ENCODE data around the gene SLC22A31. TPM values are rescaled to one million over a fixed set of nuclear protein-coding genes. Genes with fewer than 3 reads are reported as not detected.
A peak's percentile ranks its signal among the peaks of the same experiment; 100 is the strongest.

SLC22A31 gene
- total and polyA plus RNA-seq, 2 donors (not counting 3 experiments of a cell fraction or from before 2014, with no cell fraction given), result 1.0 TPM; not detected in 1

- TF ChIP-seq FOS (IDR thresholded peaks at IDR 0.05; ENCODE audit: borderline replicate concordance, insufficient read depth, low read length) (no peak), EZH2 (IDR thresholded peaks at IDR 0.05; ENCODE audit: borderline replicate concordance, low read depth, low read length, severe bottlenecking) (no peak), CTCF (IDR thresholded peaks at IDR 0.05; ENCODE audit: extremely low read depth in 1 of 2, insufficient read depth in 1 of 2, low read depth in 1 of 2, low read length in 2 of 2) (no peak), POLR2AphosphoS5 (IDR thresholded peaks at IDR 0.05; ENCODE audit: insufficient read depth, low read depth, low read length) (peak; percentile 78), POLR2A (IDR thresholded peaks at IDR 0.05; ENCODE audit: low read depth, low read length) (peak; percentile 94), GATA2 (IDR thresholded peaks at IDR 0.05; ENCODE audit: insufficient read depth, insufficient read length, low read depth, low read length) (no peak), JUN (IDR thresholded peaks at IDR 0.05; ENCODE audit: borderline replicate concordance, insufficient read depth, insufficient read length, low read depth) (no peak), MYC (IDR thresholded peaks at IDR 0.05; ENCODE audit: low read depth, low read length) (no peak)
- TF ChIP-seq, protein P1, sequence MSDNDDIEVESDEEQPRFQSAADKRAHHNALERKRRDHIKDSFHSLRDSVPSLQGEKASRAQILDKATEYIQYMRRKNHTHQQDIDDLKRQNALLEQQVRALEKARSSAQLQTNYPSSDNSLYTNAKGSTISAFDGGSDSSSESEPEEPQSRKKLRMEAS (IDR thresholded peaks at IDR 0.05; ENCODE audit: insufficient read depth, insufficient read length), result peak; percentile 48
- TSS peak; percentile 73 for BruUV-seq (replicated peaks)
- intact Hi-C loops (cut with micrococcal nuclease) (loop anchor here (1.0 to 5.0 kb wide), 4 partner anchors 125 to 473 kb away; partner anchors contain the start of gene ACSF3), dilution Hi-C loops (cut with MboI; ENCODE audit: extremely low pct_ligation_motif_present, low sequenced_read_pairs) (no loop called here)
- FAIRE-seq, result peak; percentile 66
- Histone ChIP-seq H3K9me1 (replicated peaks; ENCODE audit: control insufficient read depth, extremely low read depth, insufficient read depth, low read length) (no peaks in the 10 kb centered on the region), H3K27me3 (ENCODE audit: control insufficient read depth in 2 of 2, insufficient read depth in 2 of 2, low read length in 2 of 2) (no peaks in the 10 kb centered on the region), H3K79me2 (ENCODE audit: control insufficient read depth, insufficient read depth, low read length) (peaks cover 9% of the 10 kb centered on the region), H3K36me3 (ENCODE audit: control insufficient read depth in 2 of 2, extremely low read depth in 1 of 2, insufficient read depth in 2 of 2, low read length in 2 of 2) (peaks cover 0 to 15% of the 10 kb centered on the region in 2 experiments), H3K4me3 (replicated peaks in 1 of 3; ENCODE audit: insufficient read depth in 1 of 3, low read depth in 1 of 3, low read length in 3 of 3) (peak within 1 kb of the TSS; percentile 66 to 90 (median 85)), H3K27ac (ENCODE audit: insufficient read depth, low read depth, low read length) (peak within 1 kb of the TSS; percentile 57), H3K4me1 (ENCODE audit: control insufficient read depth, extremely low read depth, insufficient read depth, low read length) (peaks cover 10% of the 10 kb centered on the region), H3K9me3 (replicated peaks; ENCODE audit: control insufficient read depth, insufficient read depth, low read length) (no peaks in the 10 kb centered on the region), H3K4me2 (ENCODE audit: insufficient read depth, low read length) (peak within 1 kb of the TSS; percentile 91), H2AFZ (ENCODE audit: low read depth, low read length) (peak within 1 kb of the TSS; percentile 68), H4K20me1 (replicated peaks; ENCODE audit: control insufficient read depth, extremely low read depth, insufficient read depth, low read length) (no peaks in the 10 kb centered on the region), H3K9ac (replicated peaks; ENCODE audit: extremely low read depth, insufficient read depth, low read length) (peak within 1 kb of the TSS; percentile 66)
- CTCF ChIA-PET, result interaction anchor here (0.7 to 2.6 kb wide), 10 partner anchors 23 to 647 kb away, joined by 3 to 13 read pairs (median 4); partner anchors contain the start of genes TRAPPC2L and ZC3H18
- DNase-seq (ENCODE audit: low read depth, low spot score), result peak; percentile 88
- POLR2A ChIA-PET, result no interaction called here
Observed at GRCh38 chr16:89217388-89218191, 17.3 kb upstream of the SLC22A31 start, which contains the start of gene ZNF778. Gene ZNF778 (plus strand): TSS chr16:89217703. CDS start chr16:89221128, 3,425 bp downstream.

All from endothelial cell of umbilical vein (primary cell).